HG03045 (cell line): ENCODE measurements around the gene PRODH.
"Not testable (repeated sequence)": the region's sequence is repeated elsewhere in the genome, so short reads cannot be mapped to it uniquely, and the experiment has no call there.

Experiments
- ATAC-seq: cut with Tn5 transposase; IDR thresholded peaks from one replicate; pipeline ENCODE4 v1.9.1; 2021; ENCODE audit warnings: mild to moderate bottlenecking, moderate library complexity; ENCODE audit not compliant: unreplicated experiment

The PRODH gene

GRCh38 chr22:18955696-18956095, 19.6 kb upstream of the PRODH start:
- ATAC-seq, result no peak

- no peak for ATAC-seq
Observed at GRCh38 chr22:18954990-18955571, 19.0 kb upstream of the PRODH start.

GRCh38 chr22:18954303-18954989, 18.4 kb upstream of the PRODH start:
- ATAC-seq, result not testable (repeated sequence)

- ATAC-seq, result not testable (repeated sequence)
Observed at GRCh38 chr22:18953128-18953527, 17.0 kb upstream of the PRODH start.

GRCh38 chr22:18952022-18952421, 15.9 kb upstream of the PRODH start:
- ATAC-seq, result no peak

- no peak for ATAC-seq
Observed at GRCh38 chr22:18950141-18950540, 14.0 kb upstream of the PRODH start.

GRCh38 chr22:18947905-18948304, 11.8 kb upstream of the PRODH start:
- ATAC-seq, result no peak

DNA sequence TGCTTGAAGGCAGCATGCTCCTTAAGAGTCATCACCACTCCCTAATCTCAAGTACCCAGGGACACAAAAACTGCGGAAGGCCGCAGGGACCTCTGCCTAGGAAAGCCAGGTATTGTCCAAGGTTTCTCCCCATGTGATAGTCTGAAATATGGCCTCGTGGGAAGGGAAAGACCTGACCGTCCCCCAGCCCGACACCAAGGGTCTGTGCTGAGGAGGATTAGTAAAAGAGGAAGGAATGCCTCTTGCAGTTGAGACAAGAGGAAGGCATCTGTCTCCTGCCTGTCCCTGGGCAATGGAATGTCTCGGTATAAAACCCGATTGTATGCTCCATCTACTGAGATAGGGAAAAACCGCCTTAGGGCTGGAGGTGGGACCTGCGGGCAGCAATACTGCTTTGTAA, 11.0 kb upstream of the PRODH start:
- not testable (repeated sequence) for ATAC-seq

GRCh38 chr22:18938691-18939090, 2.6 kb upstream of the PRODH start:
- ATAC-seq, result not testable (repeated sequence)

- ATAC-seq, result not testable (repeated sequence)
Observed at GRCh38 chr22:18934688-18935087, 1.4 kb downstream of the PRODH start.

DNA sequence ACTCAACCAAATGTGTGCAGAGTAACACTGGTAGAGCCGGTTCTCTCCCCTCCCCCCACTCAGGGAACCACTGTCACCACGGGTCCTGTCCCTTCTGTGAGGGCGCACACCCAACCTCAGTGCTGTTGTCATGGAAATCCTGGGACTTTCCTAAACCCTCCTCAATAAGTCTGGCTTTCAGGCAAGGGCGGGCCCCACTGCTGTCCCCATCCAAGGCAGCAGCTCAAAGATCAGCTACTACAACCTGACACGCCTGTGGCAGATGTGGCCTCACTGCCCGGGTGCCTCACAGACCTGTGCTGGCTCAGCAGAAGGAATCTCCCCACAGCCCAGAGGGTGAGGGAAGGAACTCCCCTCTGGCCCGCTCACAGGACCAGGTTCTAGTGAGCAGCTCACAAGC, 2.2 kb downstream of the PRODH start:
- ATAC-seq, result no peak

GRCh38 chr22:18931905-18932652, 4.0 kb downstream of the PRODH start:
- no peak for ATAC-seq

GRCh38 chr22:18929459-18929858, 6.6 kb downstream of the PRODH start:
- no peak for ATAC-seq

DNA sequence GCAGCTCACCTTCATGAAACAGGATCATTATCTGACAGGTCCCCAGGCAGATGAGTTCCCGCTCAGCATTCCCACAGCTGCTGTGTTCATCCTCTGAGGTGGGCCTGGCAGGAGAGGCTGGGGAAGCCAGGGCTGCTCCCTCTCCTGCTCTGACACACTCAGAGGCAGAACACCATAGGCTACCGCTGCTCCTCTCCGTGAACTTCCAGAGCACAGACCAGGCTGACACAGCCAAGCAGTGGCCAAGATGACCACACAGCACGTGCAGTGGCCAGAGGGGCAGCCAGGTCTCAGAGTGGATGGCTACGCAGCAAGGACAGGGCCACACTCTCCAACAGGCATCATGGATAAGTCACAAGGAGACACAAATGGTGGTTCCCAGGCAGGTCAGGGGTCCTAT, 8.5 kb downstream of the PRODH start:
- ATAC-seq, result no peak

- ATAC-seq, result no peak
Observed at GRCh38 chr22:18927020-18927419, 9.1 kb downstream of the PRODH start.

DNA sequence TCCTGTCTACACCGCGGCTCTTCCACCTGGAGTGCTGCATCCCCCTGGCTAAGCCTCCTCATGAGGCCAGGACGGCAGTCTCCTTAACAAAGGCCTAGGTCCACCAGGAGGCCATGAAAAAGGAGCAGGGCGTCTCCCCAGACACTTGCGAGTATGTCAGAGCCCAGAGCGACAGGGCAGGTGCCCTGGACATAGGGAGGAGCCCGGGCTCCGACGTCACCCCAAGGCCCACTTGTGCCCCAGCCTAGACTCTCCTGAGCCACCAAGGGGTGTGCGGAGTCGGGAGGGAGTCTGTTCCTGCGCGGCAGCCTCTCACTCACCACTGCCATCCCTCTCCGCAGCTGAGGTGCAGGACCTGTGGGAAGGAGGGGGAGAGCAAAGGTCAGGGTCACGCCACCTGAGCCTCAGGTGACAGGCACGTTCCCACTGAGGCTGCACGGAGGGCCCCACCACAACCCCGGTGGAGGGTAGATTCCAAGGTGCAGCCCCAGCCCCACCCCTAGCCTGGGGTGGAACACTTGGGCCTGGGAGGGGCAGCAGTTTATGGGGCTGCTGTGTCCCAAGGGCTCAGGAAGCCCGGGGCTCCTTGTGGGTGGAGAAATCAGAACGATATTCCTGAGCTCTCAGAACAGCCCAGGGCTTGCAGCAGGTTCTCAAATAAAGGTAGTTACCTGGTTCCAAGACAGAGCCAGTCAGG, 10.6 kb downstream of the PRODH start:
- ATAC-seq, result no peak

DNA sequence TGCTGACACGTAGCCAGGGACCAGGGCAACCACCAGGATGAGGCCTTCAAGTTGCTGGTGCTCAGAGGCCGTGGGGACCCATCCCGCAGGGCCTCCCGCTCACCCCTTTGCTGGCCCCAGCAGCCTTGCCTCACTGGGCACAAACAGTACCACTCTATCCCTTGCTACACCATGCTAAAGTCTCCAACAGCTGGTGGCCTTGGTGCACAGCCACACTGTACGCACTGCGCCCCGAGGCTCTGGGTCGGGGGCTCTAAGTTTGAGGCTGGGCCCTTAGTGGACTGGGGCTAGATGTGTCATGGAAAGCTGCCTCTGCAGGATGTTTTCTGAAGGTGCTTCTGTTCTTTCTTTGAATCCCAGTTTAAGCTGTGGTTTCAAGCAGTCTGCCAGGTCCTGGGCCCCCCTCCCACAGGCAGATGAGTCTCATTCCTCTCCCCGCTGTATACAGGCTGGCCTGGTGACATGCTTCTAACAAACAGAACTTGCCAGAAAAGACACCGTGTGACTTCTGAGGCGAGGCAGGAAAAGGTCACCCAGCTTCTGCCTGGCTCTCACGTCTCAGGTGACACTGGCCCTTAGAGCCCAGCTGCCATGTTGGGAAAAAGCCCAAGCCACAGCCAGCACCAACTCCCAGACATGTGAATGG, 15.7 kb downstream of the PRODH start:
- not testable (repeated sequence) for ATAC-seq

- ATAC-seq, result not testable (repeated sequence)
Observed at GRCh38 chr22:18917818-18918217, 18.3 kb downstream of the PRODH start.

GRCh38 chr22:18915550-18915949, 20.5 kb downstream of the PRODH start:
- not testable (repeated sequence) for ATAC-seq

DNA sequence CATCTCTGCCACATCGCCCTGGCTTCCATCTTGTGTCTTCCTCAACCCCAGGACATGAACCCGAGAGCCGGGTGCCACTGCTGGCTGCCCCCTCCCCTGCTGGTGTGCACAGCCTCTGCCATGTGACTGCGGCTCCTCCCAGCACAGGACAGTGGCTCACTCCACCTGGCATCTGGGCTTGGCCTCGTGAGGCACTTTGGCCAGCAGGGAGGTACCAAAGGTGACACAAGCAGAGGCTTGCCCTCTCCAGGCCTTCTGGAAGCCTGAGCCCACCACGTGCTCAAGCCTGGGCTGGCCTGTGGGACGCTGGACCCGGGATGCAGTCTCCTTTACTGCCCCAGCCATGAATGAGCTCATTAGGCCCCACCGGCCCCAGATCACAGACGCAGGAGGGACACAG, 21.5 kb downstream of the PRODH start:
- not testable (repeated sequence) for ATAC-seq
